B cell (primary cell): ENCODE data around the gene FBXL4. TPM values are rescaled to one million over a fixed set of nuclear protein-coding genes. Genes with fewer than 3 reads are reported as not detected.

ENCODE experiments used
- ATAC-seq: fragments of 200-7000 bp; cut with Tn5 transposase; one replicate; pipeline ENCODE4 v1.10.0; 2021; ENCODE audit warnings: low read depth, mild to moderate bottlenecking, moderate number of reproducible peaks, moderate library complexity
- CTCF ChIA-PET: fragments of 350-600 bp; sonication (Branson Sonifier 250); formaldehyde crosslinking; loops from one replicate; lab custom pipeline; 2021; ENCODE audit warnings: antibody characterized with exemption, inconsistent platforms; lab: Charles Lee
- POLR2A ChIA-PET: fragments of 350-600 bp; sonication (Branson Sonifier 250); formaldehyde crosslinking; loops from one replicate; lab custom pipeline; 2021; ENCODE audit warnings: antibody characterized with exemption; lab: Charles Lee
- DNase-seq: peaks from one replicate; pipeline ENCODE4 v3.0.0; 2013
- H2AFZ ChIP-seq: 2 replicates; pipeline ENCODE4 v1.6.1; 2012; ENCODE audit warnings: mild to moderate bottlenecking, low read depth, low read length; ENCODE audit not compliant: insufficient read depth, poor library complexity, severe bottlenecking
- H3K27ac ChIP-seq, 2 donors: 1 replicate in 1 of 2; 2 replicates in 1 of 2; pipeline ENCODE4 v1.5.1; 2012 to 2013; ENCODE audit warnings: low read length in 2 of 2, mild to moderate bottlenecking in 2 of 2, moderate library complexity in 1 of 2
- H3K27me3 ChIP-seq, 4 experiments: fragments of 200-600 bp in 1 of 4; sonication (generic) in 1 of 4; replicated peaks in 1 of 4; 1 replicate in 2 of 4; 2 replicates in 2 of 4; pipeline versions ENCODE4 v1.6.1 to v1.7.0; 2013 to 2016; ENCODE audit warnings: low read length in 3 of 4, mild to moderate bottlenecking in 2 of 4, mixed read lengths in 1 of 4, moderate library complexity in 1 of 4; ENCODE audit not compliant: insufficient read depth in 4 of 4, control insufficient read depth in 3 of 4; ENCODE audit errors: control extremely low read depth in 1 of 4
- H3K36me3 ChIP-seq, 2 experiments: replicated peaks in 1 of 2; 1 replicate in 1 of 2; 2 replicates in 1 of 2; pipeline versions ENCODE4 v1.6.1 to v1.7.1; 2013; ENCODE audit warnings: low read length in 1 of 2; ENCODE audit not compliant: insufficient read depth in 2 of 2, control insufficient read depth in 1 of 2; ENCODE audit errors: control extremely low read depth in 1 of 2, extremely low read depth in 1 of 2
- H3K4me1 ChIP-seq, 2 donors: fragments of 200-600 bp in 1 of 2; sonication (generic) in 1 of 2; 1 replicate in 1 of 2; 2 replicates in 1 of 2; pipeline versions ENCODE4 v1.5.1 to v1.6.1; 2013 to 2017; ENCODE audit warnings: low read length in 2 of 2; ENCODE audit not compliant: control insufficient read depth in 2 of 2, insufficient read depth in 2 of 2
- H3K4me2 ChIP-seq: replicated peaks from 2 replicates; pipeline ENCODE3; 2012; ENCODE audit warnings: mild to moderate bottlenecking, low read depth, low read length; ENCODE audit not compliant: poor library complexity, severe bottlenecking
- H3K4me3 ChIP-seq, 5 experiments: fragments of 200-600 bp in 1 of 5; sonication (generic) in 1 of 5; 1 replicate in 3 of 5; 2 replicates in 2 of 5; pipeline versions ENCODE4 v1.5.1 to v1.7.0; 2011 to 2016; ENCODE audit warnings: low read length in 4 of 5, mild to moderate bottlenecking in 4 of 5, low read depth in 2 of 5, control low read depth in 1 of 5, moderate library complexity in 1 of 5; ENCODE audit not compliant: insufficient read depth in 1 of 5; ENCODE audit errors: control extremely low read depth in 1 of 5, extremely low read depth in 1 of 5
- H3K79me2 ChIP-seq: fragments of 200-600 bp; sonication (generic); one replicate; pipeline ENCODE4 v1.6.0; 2016; ENCODE audit warnings: low read length; ENCODE audit not compliant: control insufficient read depth, insufficient read depth
- H3K9ac ChIP-seq: fragments of 200-600 bp; sonication (generic); 2 replicates; pipeline ENCODE4 v1.6.1; 2017; ENCODE audit warnings: mild to moderate bottlenecking, low read length, moderate library complexity
- H3K9me3 ChIP-seq, 3 donors: one replicate each; pipeline versions ENCODE4 v1.6.1 to v1.7.1; 2013; ENCODE audit warnings: low read length in 2 of 3; ENCODE audit not compliant: control insufficient read depth in 2 of 3, insufficient read depth in 1 of 3; ENCODE audit errors: control extremely low read depth in 1 of 3
- H4K20me1 ChIP-seq: 2 replicates; pipeline ENCODE4 v1.6.0; 2012; ENCODE audit warnings: mild to moderate bottlenecking, low read length; ENCODE audit not compliant: insufficient read depth, control insufficient read depth, poor library complexity, severe bottlenecking
- H3K27ac Mint-ChIP-seq: one replicate; pipeline ENCODE4 v1.8.0; 2021; ENCODE audit warnings: mixed read lengths
- H3K27me3 Mint-ChIP-seq: one replicate; pipeline ENCODE4 v1.8.0; 2021; ENCODE audit warnings: mixed read lengths
- H3K4me1 Mint-ChIP-seq: one replicate; pipeline ENCODE4 v1.8.0; 2021; ENCODE audit warnings: mixed read lengths
- H3K4me3 Mint-ChIP-seq: one replicate; pipeline ENCODE4 v1.8.0; 2021; ENCODE audit warnings: mixed read lengths
- H3K9me3 Mint-ChIP-seq: one replicate; pipeline ENCODE4 v1.8.0; 2022; ENCODE audit warnings: mixed read lengths; ENCODE audit not compliant: insufficient read depth
- CTCF ChIP-seq: fragments of 200-600 bp; IDR thresholded peaks from one replicate; pipeline ENCODE4 v1.8.0; 2022; ENCODE audit warnings: antibody characterized with exemption, mild to moderate bottlenecking
- EZH2 ChIP-seq: IDR thresholded peaks from 2 replicates; pipeline ENCODE4 v1.6.1; 2012; ENCODE audit warnings: borderline replicate concordance, low read depth, mild to moderate bottlenecking, moderate library complexity, low read length; ENCODE audit not compliant: insufficient read depth, poor library complexity, severe bottlenecking
- WGBS: methylation state at CpG from one replicate; pipeline ENCODE4 v1.1.5; 2013; ENCODE audit warnings: missing lambda C conversion rate; ENCODE audit not compliant: insufficient coverage; 5-methylcytosine and 5-hydroxymethylcytosine counted together
- intact Hi-C: fragments of 100-400 bp; cut with micrococcal nuclease; formaldehyde crosslinking; loops from one replicate; pipeline ENCODE4 v1.10.0; 2022
- polyA plus RNA-seq: library from polyadenylated mRNA; depleted of rRNA; stranded (reverse); fragments of >200 nt; gene quantifications from 2 replicates; pipeline ENCODE4 v1.2.3, GENCODE V29; 2012
- total RNA-seq, 2 donors: library from RNA; stranded (reverse); fragments of 120-200 nt in 1 of 2; gene quantifications; 1 replicate in 1 of 2; 2 replicates in 1 of 2; pipeline versions ENCODE4 v1.2.3 to v1.2.4, GENCODE V29; 2013 to 2022

The FBXL4 gene
- total and polyA plus RNA-seq, 2 donors (not counting 1 experiment from before 2014, with no cell fraction given) = 9.2 to 22.0 TPM

- intact Hi-C loops = loop anchor here (2.0 to 5.0 kb wide), 4 partner anchors 14 to 1623 kb away; partner anchors contain the start of gene FBXL4
- peak; percentile 47 for DNase-seq
- Mint-ChIP-seq H3K4me1 (peaks cover 33% of the 10 kb centered on the region), H3K4me3 (peak overlapping the region; percentile 55), H3K27me3 (peaks cover 73% of the 10 kb centered on the region), H3K27ac (no peak overlapping the region), H3K9me3 (no peaks in the 10 kb centered on the region)
- H3K4me2 ChIP-seq = peak overlapping the region; percentile 72
- H3K27me3 ChIP-seq = peaks cover 1 to 95% (median 83%) of the 10 kb centered on the region in 4 experiments
- no peak overlapping the region for H2AFZ ChIP-seq
- H3K36me3 ChIP-seq = no peaks in the 10 kb centered on the region
- ChIA-PET CTCF (interaction anchor here (1.3 to 1.9 kb wide), 5 partner anchors 8 to 1347 kb away, joined by 3 to 6 read pairs (median 6); partner anchors contain the start of gene POU3F2), POLR2A (no interaction called here)
- H3K9me3 ChIP-seq = peaks cover 0 to 32% (median 0%) of the 10 kb centered on the region in 3 donors
- peak overlapping the region in 3 of 5 experiments; percentile 9 to 27 (median 24) for H3K4me3 ChIP-seq
- peak overlapping the region; percentile 34 for H3K9ac ChIP-seq
- H3K79me2 ChIP-seq = no peaks in the 10 kb centered on the region
- 4% methylated on average over 26 of the region's 51 CpGs for WGBS
- no peak for TF ChIP-seq EZH2
- no peak for TF ChIP-seq CTCF
- peaks cover 39 to 59% of the 10 kb centered on the region in 2 donors for H3K4me1 ChIP-seq
- no peak overlapping the region for H3K27ac ChIP-seq
- no peaks in the 10 kb centered on the region for H4K20me1 ChIP-seq
- no peak for ATAC-seq
Measured at GRCh38 chr6:98844244-98845210, 103.2 kb downstream of the FBXL4 start.
